ENCODE results near the gene MAPKAP1. TPM values are rescaled to one million over a fixed set of nuclear protein-coding genes. Genes with fewer than 3 reads are reported as not detected.

The MAPKAP1 gene
- total and polyA plus RNA-seq, 2 of the 13 experiments (the other 11 are each of a cell fraction or from before 2014, with no cell fraction given): 45.0 to 64.3 TPM

- no peaks in the 10 kb centered on the region for H3K79me2 ChIP-seq (ENCODE audit: insufficient read depth, low read length)
- H3K36me3 ChIP-seq (replicated peaks in 1 of 2; ENCODE audit: control insufficient read depth in 1 of 2, insufficient read depth in 2 of 2, low read length in 2 of 2): 0 out of 5 replicates have a peak, but pooled peaks cover 0 to 3% of the 10 kb centered on the region in 2 experiments
- no peak overlapping the region for H3K27ac ChIP-seq (ENCODE audit: extremely low read length, insufficient read depth, low read length)
- TF ChIP-seq, protein P1, sequence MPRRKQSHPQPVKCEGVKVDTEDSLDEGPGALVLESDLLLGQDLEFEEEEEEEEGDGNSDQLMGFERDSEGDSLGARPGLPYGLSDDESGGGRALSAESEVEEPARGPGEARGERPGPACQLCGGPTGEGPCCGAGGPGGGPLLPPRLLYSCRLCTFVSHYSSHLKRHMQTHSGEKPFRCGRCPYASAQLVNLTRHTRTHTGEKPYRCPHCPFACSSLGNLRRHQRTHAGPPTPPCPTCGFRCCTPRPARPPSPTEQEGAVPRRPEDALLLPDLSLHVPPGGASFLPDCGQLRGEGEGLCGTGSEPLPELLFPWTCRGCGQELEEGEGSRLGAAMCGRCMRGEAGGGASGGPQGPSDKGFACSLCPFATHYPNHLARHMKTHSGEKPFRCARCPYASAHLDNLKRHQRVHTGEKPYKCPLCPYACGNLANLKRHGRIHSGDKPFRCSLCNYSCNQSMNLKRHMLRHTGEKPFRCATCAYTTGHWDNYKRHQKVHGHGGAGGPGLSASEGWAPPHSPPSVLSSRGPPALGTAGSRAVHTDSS (CRISPR knock-in tag; conservative IDR thresholded peaks at IDR 0.05): no peak
- no peak overlapping the region for H3K4me2 ChIP-seq (ENCODE audit: low read depth, low read length)
- no peak overlapping the region for H3K4me3 ChIP-seq (replicated peaks in 1 of 3; ENCODE audit: insufficient read depth in 1 of 3, low read depth in 2 of 3, low read length in 3 of 3)
- H4K20me1 ChIP-seq (ENCODE audit: insufficient read depth, low read length): no peaks in the 10 kb centered on the region
- intact Hi-C loops (cut with micrococcal nuclease; ENCODE audit: unreplicated experiment): no loop called here
- in situ Hi-C loops (cut with HindIII; ENCODE audit: extremely low pct_ligation_motif_present, low pct_unique_long_range_greater_than_20kb): no loop called here
- DNase-seq (ENCODE audit: low spot score) (no peak), FAIRE-seq (no peak), ATAC-seq (no peak)
- H3K9ac ChIP-seq (ENCODE audit: insufficient read depth, low read depth, low read length): no peak overlapping the region
- CTCF ChIA-PET (ENCODE audit: low intra/inter-chr PET ratio, low total read pairs): no interaction called here
- no peaks in the 10 kb centered on the region for H3K27me3 ChIP-seq (ENCODE audit: control insufficient read depth in 1 of 2, insufficient read depth in 2 of 2, low read length in 2 of 2)
- 98% methylated on average over 9 of the region's 9 CpGs for WGBS (ENCODE audit: low lambda C conversion rate)
- POLR2A ChIA-PET: no interaction called here
- no TSS peak for BruUV-seq (replicated peaks)
- H3K4me1 ChIP-seq (ENCODE audit: insufficient read depth, low read length): peaks cover 8% of the 10 kb centered on the region
- no peak overlapping the region for H2AFZ ChIP-seq (ENCODE audit: low read length)
- no peaks in the 10 kb centered on the region for H3K9me3 ChIP-seq (ENCODE audit: low read length)
Observed at GRCh38 chr9:125527471-125528002, 179.5 kb downstream of the MAPKAP1 start.

GRCh38 chr9:125525921-125526631 is 180.9 kb downstream of the MAPKAP1 start:
- no peak overlapping the region for H3K4me3 ChIP-seq (replicated peaks in 1 of 3; ENCODE audit: insufficient read depth in 1 of 3, low read depth in 2 of 3, low read length in 3 of 3)
- FAIRE-seq (no peak), ATAC-seq (no peak), DNase-seq (ENCODE audit: low spot score) (no peak)
- H3K27ac ChIP-seq (ENCODE audit: extremely low read length, insufficient read depth, low read length): no peak overlapping the region
- in situ Hi-C loops (cut with HindIII; ENCODE audit: extremely low pct_ligation_motif_present, low pct_unique_long_range_greater_than_20kb) (no loop called here), intact Hi-C loops (cut with micrococcal nuclease; ENCODE audit: unreplicated experiment) (no loop called here)
- 0 out of 5 replicates have a peak, but pooled peaks cover 0 to 7% of the 10 kb centered on the region in 2 experiments for H3K36me3 ChIP-seq (replicated peaks in 1 of 2; ENCODE audit: control insufficient read depth in 1 of 2, insufficient read depth in 2 of 2, low read length in 2 of 2)
- no peaks in the 10 kb centered on the region for H3K9me3 ChIP-seq (ENCODE audit: low read length)
- no peak overlapping the region for H3K4me2 ChIP-seq (ENCODE audit: low read depth, low read length)
- H4K20me1 ChIP-seq (ENCODE audit: insufficient read depth, low read length): no peaks in the 10 kb centered on the region
- H3K9ac ChIP-seq (ENCODE audit: insufficient read depth, low read depth, low read length): no peak overlapping the region
- 88% methylated on average over 5 of the region's 6 CpGs for WGBS (ENCODE audit: low lambda C conversion rate)
- POLR2A ChIA-PET: no interaction called here
- BruUV-seq (replicated peaks): no TSS peak
- CTCF ChIA-PET (ENCODE audit: low intra/inter-chr PET ratio, low total read pairs): no interaction called here
- no peaks in the 10 kb centered on the region for H3K27me3 ChIP-seq (ENCODE audit: control insufficient read depth in 1 of 2, insufficient read depth in 2 of 2, low read length in 2 of 2)
- H3K79me2 ChIP-seq (ENCODE audit: insufficient read depth, low read length): no peaks in the 10 kb centered on the region
- H2AFZ ChIP-seq (ENCODE audit: low read length): no peak overlapping the region
- H3K4me1 ChIP-seq (ENCODE audit: insufficient read depth, low read length): no peaks in the 10 kb centered on the region
- TF ChIP-seq TAF15 (IDR thresholded peaks at IDR 0.05; ENCODE audit: low read depth, low read length, poor library complexity, severe bottlenecking) (no peak), ZNF678 (CRISPR knock-in tag; IDR thresholded peaks at IDR 0.05) (no peak), STAG1 (CRISPR knock-in tag; IDR thresholded peaks at IDR 0.05) (no peak), ZNF512B (CRISPR knock-in tag; IDR thresholded peaks at IDR 0.05; ENCODE audit: borderline replicate concordance) (no peak), CREBL2 (CRISPR knock-in tag; IDR thresholded peaks at IDR 0.05; ENCODE audit: borderline replicate concordance) (no peak), KDM3A (CRISPR knock-in tag; IDR thresholded peaks at IDR 0.05; ENCODE audit: low read depth) (no peak), ATF7-NPFF (CRISPR knock-in tag; IDR thresholded peaks at IDR 0.05; ENCODE audit: low read depth) (no peak)
- TF ChIP-seq, protein P2, sequence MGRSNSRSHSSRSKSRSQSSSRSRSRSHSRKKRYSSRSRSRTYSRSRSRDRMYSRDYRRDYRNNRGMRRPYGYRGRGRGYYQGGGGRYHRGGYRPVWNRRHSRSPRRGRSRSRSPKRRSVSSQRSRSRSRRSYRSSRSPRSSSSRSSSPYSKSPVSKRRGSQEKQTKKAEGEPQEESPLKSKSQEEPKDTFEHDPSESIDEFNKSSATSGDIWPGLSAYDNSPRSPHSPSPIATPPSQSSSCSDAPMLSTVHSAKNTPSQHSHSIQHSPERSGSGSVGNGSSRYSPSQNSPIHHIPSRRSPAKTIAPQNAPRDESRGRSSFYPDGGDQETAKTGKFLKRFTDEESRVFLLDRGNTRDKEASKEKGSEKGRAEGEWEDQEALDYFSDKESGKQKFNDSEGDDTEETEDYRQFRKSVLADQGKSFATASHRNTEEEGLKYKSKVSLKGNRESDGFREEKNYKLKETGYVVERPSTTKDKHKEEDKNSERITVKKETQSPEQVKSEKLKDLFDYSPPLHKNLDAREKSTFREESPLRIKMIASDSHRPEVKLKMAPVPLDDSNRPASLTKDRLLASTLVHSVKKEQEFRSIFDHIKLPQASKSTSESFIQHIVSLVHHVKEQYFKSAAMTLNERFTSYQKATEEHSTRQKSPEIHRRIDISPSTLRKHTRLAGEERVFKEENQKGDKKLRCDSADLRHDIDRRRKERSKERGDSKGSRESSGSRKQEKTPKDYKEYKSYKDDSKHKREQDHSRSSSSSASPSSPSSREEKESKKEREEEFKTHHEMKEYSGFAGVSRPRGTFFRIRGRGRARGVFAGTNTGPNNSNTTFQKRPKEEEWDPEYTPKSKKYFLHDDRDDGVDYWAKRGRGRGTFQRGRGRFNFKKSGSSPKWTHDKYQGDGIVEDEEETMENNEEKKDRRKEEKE (IDR thresholded peaks at IDR 0.05): no peak

All from HepG2 (cell line).